Stomach (tissue), 4 donors: ENCODE measurements around the gene SAMM50.

Experiments used
- EP300 ChIP-seq: sonication (generic); formaldehyde crosslinking; IDR thresholded peaks from one replicate; pipeline ENCODE4 v1.6.1; 2017; ENCODE audit warnings: antibody characterized with exemption
- POLR2A ChIP-seq, 4 donors: fragments of 450-650 bp; IDR thresholded peaks; one replicate each; pipeline ENCODE4 v1.6.1; 2016; ENCODE audit warnings: antibody characterized with exemption in 4 of 4, control low read depth in 2 of 4, mild to moderate bottlenecking in 1 of 4, moderate library complexity in 1 of 4
- POLR2AphosphoS5 ChIP-seq, 3 donors: sonication (generic); formaldehyde crosslinking; IDR thresholded peaks; one replicate each; pipeline ENCODE4 v1.6.1; 2016; ENCODE audit warnings: antibody characterized with exemption in 3 of 3
- TF ChIP-seq, protein P1 (sequence below), 7 experiments: fragments of 450-650 bp in 4 of 7; fragments of 200-600 bp in 3 of 7; sonication (generic) in 3 of 7; IDR thresholded peaks; one replicate each; pipeline ENCODE4 v1.5.1; 2016 to 2019; ENCODE audit warnings: antibody characterized with exemption in 7 of 7, control low read depth in 2 of 7, mild to moderate bottlenecking in 1 of 7

DNA sequence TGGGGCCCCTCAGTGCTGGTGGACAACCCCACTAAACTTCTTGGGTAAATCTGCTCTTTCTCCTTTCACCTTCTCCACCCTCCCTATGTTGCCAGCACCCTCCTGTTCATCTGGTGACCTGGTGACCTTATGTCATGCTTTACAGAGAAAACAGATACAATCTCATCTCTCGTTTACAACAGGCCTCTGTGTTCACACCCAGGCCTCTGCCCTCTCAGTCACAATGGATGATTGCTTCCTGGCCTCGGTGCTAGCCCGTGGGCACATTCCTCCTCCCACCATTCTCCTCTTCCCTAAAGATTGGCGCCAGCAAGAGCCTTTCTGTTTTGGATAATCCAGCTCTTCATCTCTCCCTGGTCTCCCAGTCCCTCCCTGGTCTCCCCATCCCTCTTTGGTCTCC is 43.9 kb upstream of the SAMM50 start:
- TF ChIP-seq, protein P1, sequence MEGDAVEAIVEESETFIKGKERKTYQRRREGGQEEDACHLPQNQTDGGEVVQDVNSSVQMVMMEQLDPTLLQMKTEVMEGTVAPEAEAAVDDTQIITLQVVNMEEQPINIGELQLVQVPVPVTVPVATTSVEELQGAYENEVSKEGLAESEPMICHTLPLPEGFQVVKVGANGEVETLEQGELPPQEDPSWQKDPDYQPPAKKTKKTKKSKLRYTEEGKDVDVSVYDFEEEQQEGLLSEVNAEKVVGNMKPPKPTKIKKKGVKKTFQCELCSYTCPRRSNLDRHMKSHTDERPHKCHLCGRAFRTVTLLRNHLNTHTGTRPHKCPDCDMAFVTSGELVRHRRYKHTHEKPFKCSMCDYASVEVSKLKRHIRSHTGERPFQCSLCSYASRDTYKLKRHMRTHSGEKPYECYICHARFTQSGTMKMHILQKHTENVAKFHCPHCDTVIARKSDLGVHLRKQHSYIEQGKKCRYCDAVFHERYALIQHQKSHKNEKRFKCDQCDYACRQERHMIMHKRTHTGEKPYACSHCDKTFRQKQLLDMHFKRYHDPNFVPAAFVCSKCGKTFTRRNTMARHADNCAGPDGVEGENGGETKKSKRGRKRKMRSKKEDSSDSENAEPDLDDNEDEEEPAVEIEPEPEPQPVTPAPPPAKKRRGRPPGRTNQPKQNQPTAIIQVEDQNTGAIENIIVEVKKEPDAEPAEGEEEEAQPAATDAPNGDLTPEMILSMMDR (IDR thresholded peaks at IDR 0.05): no peak
- TF ChIP-seq POLR2A (IDR thresholded peaks at IDR 0.05): no peak
- TF ChIP-seq EP300: no peak
- TF ChIP-seq POLR2AphosphoS5 (IDR thresholded peaks at IDR 0.05): no peak
